Anterior cingulate cortex (tissue), 58 donors: ENCODE results near the gene MLEC.

Experiments used
- DNase-seq, 58 donors: peaks; one replicate each; lab custom pipeline; 2025; lab: John Stamatoyannopoulos, UW

The MLEC gene

GRCh38 chr12:120689397-120690082, 2.6 kb downstream of the MLEC start:
- DNase-seq: no peak

- DNase-seq: no peak
These were observed 3.1 kb downstream of the MLEC start for GRCh38 chr12:120690083-120690450.

- no peak for DNase-seq
These were observed 4.0 kb downstream of the MLEC start for GRCh38 chr12:120690978-120691377.

- no peak for DNase-seq
These were observed 5.6 kb downstream of the MLEC start for GRCh38 chr12:120692524-120693033.

GRCh38 chr12:120693848-120694247, 6.9 kb downstream of the MLEC start:
- no peak for DNase-seq

GRCh38 chr12:120696626-120697025, 9.7 kb downstream of the MLEC start:
- DNase-seq: no peak

- no peak for DNase-seq
These were observed 10.4 kb downstream of the MLEC start for GRCh38 chr12:120697344-120697743.

GRCh38 chr12:120698665-120699064, 11.7 kb downstream of the MLEC start:
- DNase-seq: no peak

GRCh38 chr12:120699553-120699952, 12.6 kb downstream of the MLEC start:
- no peak for DNase-seq

- DNase-seq: peak in 1 of 58 donors; percentile 23
These were observed 13.9 kb downstream of the MLEC start for GRCh38 chr12:120700886-120701285.

- no peak for DNase-seq
These were observed 15.7 kb downstream of the MLEC start for GRCh38 chr12:120702637-120703036.

- no peak for DNase-seq
These were observed 16.5 kb downstream of the MLEC start for GRCh38 chr12:120703311-120703942.

- DNase-seq: no peak
These were observed 18.7 kb downstream of the MLEC start for GRCh38 chr12:120705618-120706017.

- DNase-seq: no peak
These were observed 19.1 kb downstream of the MLEC start for GRCh38 chr12:120706029-120706428.

- DNase-seq: no peak
These were observed 21.7 kb downstream of the MLEC start for GRCh38 chr12:120708651-120709050.

- DNase-seq: peak in 53 of 58 donors; percentile 12 to 78 (median 57)
These were observed 23.3 kb downstream of the MLEC start, which contains the start of gene UNC119B for GRCh38 chr12:120710031-120710804. Gene UNC119B, plus strand, starts transcription at chr12:120710458. Its CDS starts 17 bp downstream, at chr12:120710475.

GRCh38 chr12:120710805-120711296, 23.9 kb downstream of the MLEC start:
- peak in 10 of 58 donors; percentile 5 to 39 (median 26) for DNase-seq

- peak in 2 of 58 donors; percentile 8 to 23 for DNase-seq
These were observed 24.5 kb downstream of the MLEC start for GRCh38 chr12:120711411-120711810.

GRCh38 chr12:120712610-120713009, 25.7 kb downstream of the MLEC start:
- no peak for DNase-seq

- peak in 49 of 58 donors; percentile 5 to 78 (median 47) for DNase-seq
These were observed 27.0 kb downstream of the MLEC start for GRCh38 chr12:120713861-120714482.
